Breast epithelium (tissue), 3 donors: Measurements from ENCODE around the gene SURF6.

Experiments
- CTCF ChIP-seq, 3 donors: fragments of 450-650 bp; IDR thresholded peaks; one replicate each; pipeline ENCODE4 v1.5.1; 2016 to 2017; ENCODE audit warnings: antibody characterized with exemption in 3 of 3, mild to moderate bottlenecking in 3 of 3, moderate library complexity in 3 of 3
- POLR2A ChIP-seq: fragments of 450-650 bp; IDR thresholded peaks from one replicate; pipeline ENCODE4 v1.6.1; 2016; ENCODE audit warnings: antibody characterized with exemption, mild to moderate bottlenecking, moderate library complexity
- POLR2AphosphoS5 ChIP-seq, 3 donors: sonication (generic); formaldehyde crosslinking; IDR thresholded peaks; one replicate each; pipeline ENCODE4 v1.6.1; 2017; ENCODE audit warnings: antibody characterized with exemption in 3 of 3

- TF ChIP-seq POLR2A (no peak), CTCF (IDR thresholded peaks at IDR 0.05) (no peak), POLR2AphosphoS5 (IDR thresholded peaks at IDR 0.05) (no peak)
Observed at GRCh38 chr9:133353548-133353947, 17.6 kb upstream of the SURF6 start.
